HepG2 (cell line): ENCODE measurements around the gene ITGB3. TPM values are rescaled to one million over a fixed set of nuclear protein-coding genes. Genes with fewer than 3 reads are reported as not detected.

Experiments used
- AHDC1 ChIP-seq: sonication (generic); formaldehyde crosslinking; IDR thresholded peaks from 2 replicates; pipeline ENCODE4 v1.5.1; 2020; ENCODE audit warnings: mild to moderate bottlenecking, missing genetic modification reagents, borderline replicate concordance
- CBFB ChIP-seq: sonication (generic); formaldehyde crosslinking; IDR thresholded peaks from 2 replicates; pipeline ENCODE4 v1.4.0; 2020; ENCODE audit warnings: missing genetic modification reagents
- DBP ChIP-seq: sonication (generic); formaldehyde crosslinking; IDR thresholded peaks from 2 replicates; pipeline ENCODE4 v1.4.0; 2020; ENCODE audit warnings: missing genetic modification reagents; ENCODE audit errors: not compliant biosample characterization
- KLF15 ChIP-seq: sonication (generic); formaldehyde crosslinking; IDR thresholded peaks from 2 replicates; pipeline ENCODE4 v1.8.1; 2023; ENCODE audit warnings: borderline replicate concordance, mild to moderate bottlenecking, inconsistent platforms, missing genetic modification reagents, mixed read lengths
- LRRFIP1 ChIP-seq: sonication (generic); formaldehyde crosslinking; conservative IDR thresholded peaks from 2 replicates; pipeline ENCODE4 v1.4.0; 2020; ENCODE audit warnings: missing genetic modification reagents
- NFE2L2 ChIP-seq: fragments of 150-350 bp; IDR thresholded peaks from 2 replicates; pipeline ENCODE4 v1.6.1; 2014; ENCODE audit warnings: low read length
- PPARG ChIP-seq: conservative IDR thresholded peaks from 2 replicates; pipeline ENCODE4 v1.6.1; 2016; ENCODE audit warnings: missing biosample characterization, missing genetic modification reagents
- RXRA ChIP-seq: sonication (generic); formaldehyde crosslinking; IDR thresholded peaks from 2 replicates; pipeline ENCODE4 v1.5.1; 2020; ENCODE audit warnings: missing genetic modification reagents
- SALL2 ChIP-seq: sonication (generic); formaldehyde crosslinking; IDR thresholded peaks from 2 replicates; pipeline ENCODE4 v1.8.1; 2023; ENCODE audit warnings: mild to moderate bottlenecking, missing genetic modification reagents, inconsistent platforms
- SRY ChIP-seq: sonication (generic); formaldehyde crosslinking; IDR thresholded peaks from 2 replicates; pipeline ENCODE4 v1.8.0; 2022; ENCODE audit warnings: mild to moderate bottlenecking, missing genetic modification reagents
- STAG1 ChIP-seq: sonication (generic); formaldehyde crosslinking; IDR thresholded peaks from 2 replicates; pipeline ENCODE4 v1.4.0; 2020; ENCODE audit warnings: missing genetic modification reagents
- TEF ChIP-seq: sonication (generic); formaldehyde crosslinking; IDR thresholded peaks from 2 replicates; pipeline ENCODE4 v1.5.0; 2020; ENCODE audit warnings: missing genetic modification reagents
- TP53 ChIP-seq: sonication (generic); formaldehyde crosslinking; conservative IDR thresholded peaks from 2 replicates; pipeline ENCODE4 v1.4.0; 2020; ENCODE audit warnings: missing genetic modification reagents
- ZC3H13 ChIP-seq: sonication (generic); formaldehyde crosslinking; IDR thresholded peaks from 2 replicates; pipeline ENCODE4 v1.8.1; 2023; ENCODE audit warnings: mild to moderate bottlenecking, missing genetic modification reagents, moderate library complexity
- ZFYVE20 ChIP-seq: sonication (generic); formaldehyde crosslinking; IDR thresholded peaks from 2 replicates; pipeline ENCODE4 v1.8.0; 2023; ENCODE audit warnings: low read depth, mild to moderate bottlenecking, moderate library complexity, missing genetic modification reagents, borderline replicate concordance
- ZNF101 ChIP-seq: sonication (generic); formaldehyde crosslinking; IDR thresholded peaks from 2 replicates; pipeline ENCODE4 v1.4.0; 2020; ENCODE audit warnings: mild to moderate bottlenecking, low read depth, missing genetic modification reagents, borderline replicate concordance
- ZNF136 ChIP-seq: sonication (generic); formaldehyde crosslinking; IDR thresholded peaks from 2 replicates; pipeline ENCODE4 v1.8.1; 2022; ENCODE audit warnings: low read depth, mild to moderate bottlenecking, moderate library complexity, missing genetic modification reagents
- ZNF256 ChIP-seq: sonication (generic); formaldehyde crosslinking; conservative IDR thresholded peaks from 2 replicates; pipeline ENCODE4 v1.4.0; 2020; ENCODE audit warnings: missing genetic modification reagents
- ZNF577 ChIP-seq: sonication (generic); formaldehyde crosslinking; IDR thresholded peaks from 2 replicates; pipeline ENCODE4 v1.4.0; 2020; ENCODE audit warnings: mild to moderate bottlenecking, low read depth, missing genetic modification reagents, borderline replicate concordance
- ZNF784 ChIP-seq: sonication (generic); formaldehyde crosslinking; IDR thresholded peaks from 2 replicates; pipeline ENCODE4 v1.5.1; 2020; ENCODE audit warnings: missing genetic modification reagents, mild to moderate bottlenecking, borderline replicate concordance
- polyA plus RNA-seq, 8 experiments: library from polyadenylated mRNA; depleted of rRNA in 3 of 8; stranded (reverse) in 7 of 8; unstranded in 1 of 8; fragments of >200 nt; fragmentation: Illumina TruSeq in 4 of 8; extraction: Trizol in 4 of 8; gene quantifications; 2 replicates each; pipeline versions ENCODE4 v1.2.1 to v1.2.3, GENCODE V29; 2011 to 2016; ENCODE audit warnings: low read depth in 4 of 8, missing spikeins in 1 of 8, mixed read lengths in 1 of 8; ENCODE audit not compliant: insufficient read depth in 1 of 8
- total RNA-seq, 5 experiments: library from RNA; depleted of rRNA; stranded (reverse); fragments of >200 nt; fragmentation: Illumina TruSeq; extraction: Trizol; gene quantifications; 2 replicates each; pipeline ENCODE4 v1.2.3, GENCODE V29; 2016; ENCODE audit warnings: low read depth in 1 of 5

Gene ITGB3
- total and polyA plus RNA-seq, 2 of the 13 experiments (the other 11 are each of a cell fraction or from before 2014, with no cell fraction given): 0.09 to 0.31 TPM

GRCh38 chr17:47291242-47291873 lies 37.7 kb downstream of the ITGB3 start (continued):
- peak; percentile 88 for TF ChIP-seq TEF (CRISPR knock-in tag)
- TF ChIP-seq CBFB: no peak
- no peak for TF ChIP-seq ZNF101 (CRISPR knock-in tag)
- TF ChIP-seq PPARG: no peak
- TF ChIP-seq SRY: no peak
- TF ChIP-seq KLF15 (CRISPR knock-in tag): no peak
- TF ChIP-seq TP53 (CRISPR knock-in tag): no peak
- TF ChIP-seq ZC3H13: 0 out of 2 replicates have a peak, but pooled peaks have one; percentile 56
- TF ChIP-seq NFE2L2: no peak
- no peak for TF ChIP-seq AHDC1 (CRISPR knock-in tag)
- no peak for TF ChIP-seq SALL2 (CRISPR knock-in tag)
- TF ChIP-seq LRRFIP1 (CRISPR knock-in tag): no peak
- TF ChIP-seq RXRA (CRISPR knock-in tag): no peak
- TF ChIP-seq ZFYVE20: no peak
- no peak for TF ChIP-seq STAG1 (CRISPR knock-in tag)
- no peak for TF ChIP-seq ZNF256 (CRISPR knock-in tag)
- no peak for TF ChIP-seq ZNF136 (CRISPR knock-in tag)
- no peak for TF ChIP-seq ZNF577
- no peak for TF ChIP-seq DBP
- no peak for TF ChIP-seq ZNF784
